ENCODE measurements around the gene FLYWCH1. TPM values are rescaled to one million over a fixed set of nuclear protein-coding genes. Genes with fewer than 3 reads are reported as not detected.

FLYWCH1 gene
- total and polyA plus RNA-seq, 7 donors, result 6.9 to 51.5 (median 28.6) TPM

DNA sequence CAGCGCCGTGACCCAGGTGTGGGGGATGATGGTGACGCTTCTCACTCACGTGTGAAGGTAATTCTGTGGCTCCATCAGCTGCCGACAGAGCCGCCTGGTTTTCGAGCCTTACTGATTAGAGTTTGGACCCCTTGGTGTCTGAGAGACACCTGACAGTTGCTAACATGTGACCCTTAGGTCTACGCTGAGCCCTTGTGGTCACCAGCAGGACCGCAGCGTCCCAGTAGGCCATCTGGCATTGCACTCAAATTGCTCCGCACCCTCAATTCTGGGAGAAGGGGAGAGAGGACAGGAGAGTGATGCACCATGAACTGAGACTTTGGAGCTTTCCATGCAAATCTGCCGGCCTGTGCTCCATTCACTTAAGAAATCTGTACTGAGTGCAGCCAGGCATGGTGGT, 2.5 kb downstream of the FLYWCH1 start:
- intact Hi-C loops (cut with DNase I), result loop anchor here (10.0 kb wide), 1 partner anchor 241 kb away; no protein-coding TSS in a partner anchor
- Histone ChIP-seq H3K27ac (no peak overlapping the region), H3K9me3 (no peaks in the 10 kb centered on the region), H3K27me3 (no peaks in the 10 kb centered on the region), H3K4me1 (peaks cover 0 to 18% (median 15%) of the 10 kb centered on the region in 4 donors), H3K4me3 (no peak overlapping the region), H3K36me3 (peaks cover 0 to 39% (median 3%) of the 10 kb centered on the region in 4 donors)
- TF ChIP-seq POLR2A (IDR thresholded peaks at IDR 0.05) (no peak), POLR2AphosphoS5 (IDR thresholded peaks at IDR 0.05) (no peak), EP300 (IDR thresholded peaks at IDR 0.05) (no peak)
- TF ChIP-seq, protein P1, sequence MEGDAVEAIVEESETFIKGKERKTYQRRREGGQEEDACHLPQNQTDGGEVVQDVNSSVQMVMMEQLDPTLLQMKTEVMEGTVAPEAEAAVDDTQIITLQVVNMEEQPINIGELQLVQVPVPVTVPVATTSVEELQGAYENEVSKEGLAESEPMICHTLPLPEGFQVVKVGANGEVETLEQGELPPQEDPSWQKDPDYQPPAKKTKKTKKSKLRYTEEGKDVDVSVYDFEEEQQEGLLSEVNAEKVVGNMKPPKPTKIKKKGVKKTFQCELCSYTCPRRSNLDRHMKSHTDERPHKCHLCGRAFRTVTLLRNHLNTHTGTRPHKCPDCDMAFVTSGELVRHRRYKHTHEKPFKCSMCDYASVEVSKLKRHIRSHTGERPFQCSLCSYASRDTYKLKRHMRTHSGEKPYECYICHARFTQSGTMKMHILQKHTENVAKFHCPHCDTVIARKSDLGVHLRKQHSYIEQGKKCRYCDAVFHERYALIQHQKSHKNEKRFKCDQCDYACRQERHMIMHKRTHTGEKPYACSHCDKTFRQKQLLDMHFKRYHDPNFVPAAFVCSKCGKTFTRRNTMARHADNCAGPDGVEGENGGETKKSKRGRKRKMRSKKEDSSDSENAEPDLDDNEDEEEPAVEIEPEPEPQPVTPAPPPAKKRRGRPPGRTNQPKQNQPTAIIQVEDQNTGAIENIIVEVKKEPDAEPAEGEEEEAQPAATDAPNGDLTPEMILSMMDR (IDR thresholded peaks at IDR 0.05), result no peak
- WGBS, 2 donors, result 94 to 95% methylated on average over 12 of the region's 12 CpGs
- DNase-seq, result no peak

DNA sequence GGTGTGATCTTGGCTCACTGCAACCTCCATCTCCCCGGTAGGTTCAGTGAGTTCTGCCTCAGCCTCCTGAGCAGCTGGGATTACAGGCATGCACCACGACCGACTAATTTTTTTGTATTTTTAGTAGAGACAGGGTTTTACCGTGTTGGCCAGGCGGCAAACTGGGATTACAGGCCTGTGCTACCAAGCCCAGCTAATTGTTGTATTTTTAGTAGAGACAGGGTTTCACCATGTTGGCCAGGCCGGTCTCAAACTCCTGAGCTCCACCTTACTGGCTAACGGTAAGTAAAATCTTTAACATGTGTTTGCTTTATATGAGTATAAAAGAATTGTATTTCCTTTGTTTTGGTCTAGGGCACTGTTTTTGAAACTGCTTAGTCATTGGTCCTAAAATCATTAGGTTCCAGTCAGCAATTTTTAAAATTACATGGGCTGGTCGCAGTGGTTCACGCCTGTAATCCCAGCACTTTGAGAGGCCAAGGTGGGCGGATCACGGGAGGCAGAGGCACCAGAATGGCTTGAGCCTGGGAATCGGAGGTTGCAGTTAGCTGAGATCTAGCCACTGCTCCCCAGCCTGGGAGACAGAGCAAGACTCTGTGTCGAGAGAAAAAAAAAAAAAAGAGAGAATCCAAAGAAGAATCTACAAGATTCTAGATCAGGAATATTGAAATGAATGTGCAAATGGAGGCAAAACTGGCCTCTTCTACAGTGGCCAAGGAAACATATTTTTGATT, 3.6 kb downstream of the FLYWCH1 start:
- Histone ChIP-seq H3K9me3 (no peaks in the 10 kb centered on the region), H3K27ac (no peak overlapping the region), H3K36me3 (peaks cover 0 to 39% (median 3%) of the 10 kb centered on the region in 4 donors), H3K4me1 (peaks cover 0 to 25% (median 22%) of the 10 kb centered on the region in 4 donors), H3K4me3 (no peak overlapping the region), H3K27me3 (no peaks in the 10 kb centered on the region)
- 90 to 94% methylated on average over 13 of the region's 13 CpGs for WGBS, 2 donors
- intact Hi-C loops (cut with DNase I), result loop anchor here (5.0 to 10.0 kb wide), 2 partner anchors 33 to 239 kb away; partner anchors contain the start of gene FLYWCH2
- no peak for DNase-seq
- TF ChIP-seq EP300 (IDR thresholded peaks at IDR 0.05) (no peak), POLR2AphosphoS5 (IDR thresholded peaks at IDR 0.05) (no peak), POLR2A (IDR thresholded peaks at IDR 0.05) (no peak)

DNA sequence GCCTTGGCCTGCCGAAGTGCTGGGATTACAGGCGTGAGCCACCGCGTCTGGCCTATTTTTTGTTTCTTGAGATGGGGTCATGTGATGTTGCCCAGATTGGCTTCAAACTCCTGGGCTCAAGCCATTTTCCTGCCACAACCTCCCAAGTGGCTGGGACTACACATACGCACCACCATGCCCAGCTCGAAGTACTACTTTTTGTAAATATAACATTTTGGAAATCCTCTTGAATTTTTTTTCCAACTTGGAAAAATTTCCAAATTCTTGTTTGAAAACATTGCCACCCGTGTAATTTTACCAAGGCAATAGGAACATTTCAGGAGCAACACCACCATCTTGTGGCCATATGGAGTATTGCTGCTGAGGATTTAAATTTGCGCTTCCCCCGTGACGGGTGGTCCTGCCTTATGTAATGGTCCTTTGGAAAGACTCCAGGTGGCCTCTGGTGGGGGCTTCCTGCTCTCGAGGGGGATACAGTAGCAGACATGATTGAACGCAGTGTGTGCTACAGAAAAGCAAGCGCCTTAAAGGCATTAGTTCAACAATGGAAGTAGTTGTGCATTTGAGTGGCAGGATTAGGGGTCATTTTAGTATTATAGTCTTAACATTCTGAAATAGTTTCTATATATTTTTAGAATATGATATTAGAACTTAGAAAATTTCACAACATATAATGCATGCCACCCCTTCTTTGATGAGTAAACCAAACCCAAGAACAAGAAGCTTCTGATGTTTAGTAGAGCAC, 8.0 kb downstream of the FLYWCH1 start:
- TF ChIP-seq, protein P1 (IDR thresholded peaks at IDR 0.05), result peak; percentile 93 to 98 (median 96)
- TF ChIP-seq EP300 (IDR thresholded peaks at IDR 0.05), result no peak
- TF ChIP-seq POLR2A (IDR thresholded peaks at IDR 0.05), result no peak
- TF ChIP-seq POLR2AphosphoS5 (IDR thresholded peaks at IDR 0.05), result peak in 3 of 4 donors; percentile 32 to 39 (median 35)
- Histone ChIP-seq H3K27me3 (no peaks in the 10 kb centered on the region), H3K4me3 (no peak overlapping the region), H3K4me1 (peaks cover 0 to 10% (median 7%) of the 10 kb centered on the region in 4 donors), H3K27ac (peak overlapping the region; percentile 67 to 79 (median 72)), H3K9me3 (no peaks in the 10 kb centered on the region), H3K36me3 (peaks cover 0 to 46% (median 4%) of the 10 kb centered on the region in 4 donors)
- intact Hi-C loops (cut with DNase I), result loop anchor here (1.0 to 10.0 kb wide), 3 partner anchors 15 to 235 kb away; partner anchors contain the start of gene FLYWCH2
- 16 to 20% methylated on average over 13 of the region's 13 CpGs for WGBS, 2 donors
- DNase-seq, result peak; percentile 83

DNA sequence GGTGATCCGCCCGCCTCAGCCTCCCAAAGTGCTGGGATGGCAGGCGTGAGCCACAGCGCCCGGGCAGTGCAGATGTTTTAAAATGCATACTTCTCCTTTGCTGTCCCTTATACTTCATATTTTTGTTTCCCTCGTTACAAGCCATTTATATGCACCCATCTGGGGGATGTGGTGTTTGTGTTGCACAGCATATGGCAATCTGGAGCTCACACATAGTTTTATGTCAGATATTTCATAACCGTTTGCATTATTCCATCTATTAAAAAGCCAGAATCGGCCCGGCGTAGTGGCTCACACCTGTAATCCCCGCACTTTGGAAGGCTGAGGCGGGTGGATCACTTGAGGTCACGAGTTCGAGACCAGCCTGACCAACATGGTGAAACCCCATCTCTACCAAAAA, 11.8 kb downstream of the FLYWCH1 start:
- peaks cover 0 to 20% (median 16%) of the 10 kb centered on the region in 4 donors for H3K4me1 ChIP-seq
- H3K27ac ChIP-seq, result no peak overlapping the region
- TF ChIP-seq POLR2A (IDR thresholded peaks at IDR 0.05) (no peak), EP300 (IDR thresholded peaks at IDR 0.05) (no peak), POLR2AphosphoS5 (IDR thresholded peaks at IDR 0.05) (no peak)
- TF ChIP-seq, protein P1 (IDR thresholded peaks at IDR 0.05), result no peak
- H3K4me3 ChIP-seq, result no peak overlapping the region
- 96 to 97% methylated on average over 14 of the region's 14 CpGs for WGBS, 2 donors
- intact Hi-C loops (cut with DNase I), result no loop called here
- no peaks in the 10 kb centered on the region for H3K9me3 ChIP-seq
- H3K36me3 ChIP-seq, result peaks cover 0 to 16% (median 2%) of the 10 kb centered on the region in 4 donors
- no peak for DNase-seq
- no peaks in the 10 kb centered on the region for H3K27me3 ChIP-seq
